K562 treated with DMSO at 1 percent for 4 hours (cell line): ENCODE data around the gene POT1. TPM values are rescaled to one million over a fixed set of nuclear protein-coding genes. Genes with fewer than 3 reads are reported as not detected.

Experiments used
- total RNA-seq: library from RNA; unstranded; fragments of 300-600 nt; gene quantifications from 2 replicates; pipeline ENCODE4 v1.2.3, GENCODE V29; 2022; ENCODE audit not compliant: insufficient read depth

Gene POT1
- total RNA-seq = 29.5 and 34.3 TPM in 2 replicates

DNA sequence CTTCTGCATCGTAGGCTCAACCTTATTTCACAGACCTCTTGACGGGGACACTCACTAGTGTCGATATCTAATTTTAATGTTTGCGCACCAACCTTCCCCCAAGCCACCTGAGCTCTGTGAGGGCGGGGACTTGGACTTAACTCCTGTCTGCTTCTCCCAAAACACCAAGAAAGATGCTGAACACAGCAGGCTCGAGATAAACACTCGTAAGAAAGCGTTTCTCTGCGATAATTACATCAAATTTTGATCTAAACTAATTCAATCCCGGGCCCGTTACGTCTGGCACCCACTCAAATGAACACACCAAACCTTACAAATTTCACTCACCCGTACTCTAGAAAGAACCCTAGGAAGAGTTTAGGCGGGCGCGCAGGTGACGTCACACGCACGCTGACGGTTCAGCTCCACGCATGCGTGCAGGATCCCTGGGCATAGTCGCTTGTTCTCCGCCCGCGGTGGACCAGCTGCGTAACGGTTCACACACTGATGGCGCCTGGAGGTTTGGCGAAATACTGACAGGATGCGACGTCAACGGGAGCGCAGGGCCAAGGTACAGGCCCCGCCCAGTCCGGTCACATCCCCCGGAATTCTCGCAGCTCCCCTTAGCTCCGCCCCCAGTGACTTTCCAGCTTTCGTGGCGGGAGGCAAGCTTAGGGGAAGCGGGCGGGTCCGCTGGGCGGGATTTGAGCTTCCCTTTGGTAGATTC is at the start of gene POT1:
TSS of gene POT1 (minus strand) at position 359 of the 706 bp plus-strand sequence. CDS start 32,652 bp downstream, outside the sequence.

Other genes starting within 250 kb of the POT1 start
- gene GPR37, start 164.0 kb downstream of the POT1 start, total RNA-seq = not detected in 2 replicates